Iris pigment epithelial cell (primary cell): Measurements from ENCODE around the gene CST11.

Source experiments
- DNase-seq: peaks from one replicate; pipeline ENCODE4 v3.0.0-alpha.2; 2011; ENCODE audit warnings: low read depth

CST11 gene

DNA sequence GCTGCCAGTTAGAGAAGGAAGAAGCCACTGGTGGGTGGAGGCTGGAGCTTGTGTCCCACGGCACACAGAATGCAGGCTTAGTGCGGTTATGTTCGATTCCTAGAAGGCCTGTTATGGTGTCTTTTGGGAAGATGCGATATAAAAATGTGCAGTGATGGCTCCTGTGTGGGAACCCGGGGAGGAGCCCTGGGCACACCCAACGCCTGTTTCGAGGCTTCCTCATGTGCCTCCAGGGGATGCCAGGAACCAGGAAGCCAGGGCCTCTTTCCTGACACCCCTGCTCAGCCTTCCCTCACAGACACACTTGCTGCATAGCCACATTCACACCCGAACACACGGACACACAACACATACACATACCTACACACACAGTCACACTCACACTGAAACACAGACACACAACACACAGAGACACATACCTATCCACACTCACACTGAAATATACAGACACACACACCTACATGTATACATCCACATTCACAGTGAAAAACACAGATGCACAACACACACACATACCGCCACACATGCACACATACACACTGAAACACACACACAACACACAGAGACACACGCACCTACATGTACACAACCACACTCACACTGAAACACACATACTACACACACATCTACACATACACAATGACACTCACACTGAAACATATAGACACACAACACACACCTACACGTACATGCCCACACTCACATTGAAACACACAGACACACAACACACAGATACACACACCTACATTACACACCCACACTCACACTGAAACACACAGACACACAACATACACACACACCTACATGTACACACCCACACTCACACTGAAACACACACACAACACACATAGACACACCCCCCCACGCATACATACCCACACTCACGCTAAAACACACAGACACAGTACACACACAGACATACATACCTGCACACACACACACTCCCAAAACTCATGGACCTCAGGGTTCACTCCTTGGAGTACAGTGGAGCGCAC, 1.2 kb upstream of the CST11 start:
- DNase-seq = no peak

DNA sequence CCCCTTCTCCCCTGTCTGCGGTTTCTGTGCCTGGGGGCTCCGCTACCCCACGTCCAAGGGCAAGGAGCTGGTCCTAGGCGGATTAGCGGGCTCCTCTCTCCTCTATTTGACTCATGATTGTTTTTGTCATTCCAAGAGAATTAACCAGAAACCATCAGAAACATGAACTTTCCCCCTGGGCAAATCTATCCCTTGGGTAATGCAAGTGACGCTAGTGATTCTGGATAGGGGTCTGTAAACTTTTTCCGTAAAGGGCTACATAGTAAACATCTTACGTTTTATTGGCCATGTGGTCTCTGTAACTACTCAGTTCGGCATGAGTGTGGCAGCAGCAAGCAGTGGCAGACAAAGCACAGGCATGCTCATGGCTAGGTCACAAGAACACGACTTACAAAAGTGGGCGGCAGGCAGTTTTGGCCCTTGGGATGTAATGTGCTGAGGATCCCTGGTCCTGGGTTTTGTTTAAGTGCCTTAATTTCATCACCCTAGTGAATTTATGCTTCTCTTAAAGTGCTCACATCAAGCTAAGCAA, 654 bp downstream of the CST11 start:
- DNase-seq = no peak

DNA sequence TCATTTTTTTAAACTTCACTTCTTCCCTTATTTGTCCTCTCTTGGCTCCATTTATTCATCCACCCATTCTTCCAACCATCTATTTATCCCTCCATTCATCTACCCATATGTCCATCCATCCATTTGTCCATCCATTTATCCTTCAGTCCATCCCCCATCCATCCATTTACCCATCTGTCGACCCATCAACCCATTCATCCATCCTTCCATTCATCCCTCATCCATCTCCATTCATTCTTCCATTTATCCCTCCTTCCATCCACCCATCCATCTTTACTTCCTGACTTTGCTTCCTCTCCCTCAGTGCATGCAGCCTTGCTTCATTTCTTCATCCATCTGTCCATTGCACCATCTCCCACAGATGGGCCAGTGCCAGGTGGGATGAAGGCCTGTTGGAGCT, 1.8 kb downstream of the CST11 start:
- no peak for DNase-seq

DNA sequence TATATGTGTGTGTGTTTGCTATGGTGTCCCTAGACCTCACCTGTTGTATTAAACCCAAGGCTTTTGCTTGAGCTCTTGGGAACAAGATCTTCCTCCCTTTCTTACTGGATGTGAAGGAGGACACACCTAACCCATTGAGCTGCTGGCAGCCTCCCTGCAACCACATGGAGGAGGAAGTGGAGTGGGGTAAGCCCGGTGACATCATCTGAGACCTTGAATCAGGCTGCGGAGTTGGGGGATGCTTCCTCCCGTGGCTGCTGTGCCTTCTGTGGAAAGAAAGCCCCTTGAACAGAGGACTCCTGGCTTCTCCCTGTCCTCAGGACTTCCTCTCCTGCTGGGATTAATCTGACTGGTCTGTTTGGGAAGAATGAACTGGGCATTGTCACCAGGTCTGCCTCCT, 3.3 kb downstream of the CST11 start:
- peak; percentile 37 for DNase-seq

DNA sequence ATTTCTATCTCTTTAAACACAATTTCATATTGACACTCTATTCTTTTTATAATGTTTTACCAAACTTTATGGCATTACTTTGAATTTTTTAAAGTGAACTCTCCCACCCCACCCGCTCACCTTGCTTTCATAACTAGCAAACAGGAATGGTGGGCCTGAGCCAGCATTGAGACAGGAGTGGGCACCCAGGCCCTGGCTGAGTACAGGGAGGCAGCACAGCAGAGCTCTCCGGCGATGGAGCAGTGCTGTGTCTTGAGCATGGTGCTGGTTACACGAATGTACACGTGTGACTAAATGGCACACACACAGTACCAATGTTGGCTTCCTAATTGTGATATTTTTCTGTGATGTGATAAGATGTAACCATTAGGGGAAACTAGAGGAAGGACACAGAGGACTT, 4.5 kb downstream of the CST11 start:
- DNase-seq = no peak

DNA sequence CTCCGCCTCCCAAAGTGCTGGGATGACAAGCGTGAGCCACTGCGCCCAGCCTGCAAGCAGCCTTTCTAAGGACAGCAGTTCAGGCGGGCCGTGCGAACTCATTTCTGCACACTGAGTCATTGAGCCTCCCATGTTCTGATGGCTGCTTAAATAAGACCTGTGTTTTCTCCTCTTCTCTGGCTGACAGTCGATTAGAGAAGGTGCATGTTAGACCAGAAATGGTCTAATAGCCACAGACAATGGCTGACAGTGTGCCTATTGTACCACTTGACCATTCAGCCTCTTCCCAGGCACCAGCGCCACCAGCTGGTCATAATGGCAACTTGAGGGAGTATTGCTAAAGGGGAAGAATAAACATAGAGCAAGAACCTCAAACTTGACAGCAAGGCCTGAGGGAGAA, 6.2 kb downstream of the CST11 start:
- DNase-seq = peak; percentile 49

DNA sequence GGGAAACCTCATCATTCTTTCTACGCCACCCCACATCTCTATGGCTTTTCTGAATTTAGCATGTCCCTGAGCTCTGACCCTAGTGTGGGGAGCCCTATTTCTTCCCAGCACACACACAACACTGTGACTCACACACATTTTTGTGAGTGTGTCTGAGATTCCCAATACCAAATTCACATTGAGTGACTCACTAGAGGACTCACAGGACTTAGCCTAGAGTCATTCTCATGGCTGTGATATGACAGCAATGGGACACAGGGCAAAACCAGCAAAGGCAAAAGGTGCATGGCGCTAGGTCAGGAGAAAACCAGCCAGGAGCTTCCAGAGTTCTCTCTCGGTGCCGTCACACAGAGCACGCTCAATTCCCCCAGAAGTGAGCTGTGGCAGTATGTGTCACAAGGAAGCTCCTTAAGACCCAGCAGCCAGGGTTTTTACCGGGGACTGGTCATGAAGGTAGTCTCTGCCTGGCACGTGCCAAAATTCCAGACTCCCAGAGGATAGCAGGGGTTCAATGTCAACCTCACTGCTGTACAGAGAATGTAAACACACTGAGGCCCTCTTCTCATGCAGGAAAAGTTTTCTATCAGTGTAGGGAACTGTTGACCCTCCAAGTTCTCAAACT, 7.0 kb downstream of the CST11 start:
- DNase-seq = peak; percentile 81

DNA sequence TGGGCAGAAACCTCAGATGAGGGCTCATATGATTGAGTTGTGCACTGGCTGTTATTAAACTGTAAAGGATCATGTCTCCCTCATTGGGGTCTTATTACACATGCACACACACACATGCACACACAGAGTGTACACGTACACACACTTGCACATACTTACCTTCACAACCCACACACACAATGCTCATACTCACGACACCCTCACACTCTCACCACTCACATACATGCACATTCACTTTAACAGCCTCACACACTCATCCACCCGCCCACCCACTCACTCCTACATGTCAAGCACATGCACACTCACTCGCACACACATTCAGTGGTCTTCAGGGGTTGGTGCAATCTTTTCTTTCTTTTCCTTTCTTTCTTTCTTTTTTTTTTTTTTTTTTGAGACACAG, 7.8 kb downstream of the CST11 start:
- no peak for DNase-seq

DNA sequence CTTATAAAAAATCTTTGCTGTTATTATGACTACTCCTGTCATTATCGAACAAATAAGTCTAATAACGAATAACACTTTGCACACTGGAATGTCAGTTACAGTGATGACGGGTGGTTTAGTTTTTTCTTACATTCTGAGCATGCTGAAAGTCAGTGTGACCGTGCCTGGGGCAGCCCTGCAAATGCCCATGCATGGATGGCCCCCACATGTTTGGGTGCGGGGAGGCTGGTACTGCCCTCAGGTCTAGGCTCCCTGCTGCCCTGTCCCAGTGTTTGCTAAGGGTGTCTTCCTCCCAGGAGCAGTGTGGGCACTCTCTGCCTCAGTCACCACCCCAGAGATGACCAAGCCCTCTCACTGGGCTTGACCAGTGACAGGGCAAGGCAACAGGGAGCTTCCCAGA, 10.2 kb downstream of the CST11 start:
- no peak for DNase-seq

DNA sequence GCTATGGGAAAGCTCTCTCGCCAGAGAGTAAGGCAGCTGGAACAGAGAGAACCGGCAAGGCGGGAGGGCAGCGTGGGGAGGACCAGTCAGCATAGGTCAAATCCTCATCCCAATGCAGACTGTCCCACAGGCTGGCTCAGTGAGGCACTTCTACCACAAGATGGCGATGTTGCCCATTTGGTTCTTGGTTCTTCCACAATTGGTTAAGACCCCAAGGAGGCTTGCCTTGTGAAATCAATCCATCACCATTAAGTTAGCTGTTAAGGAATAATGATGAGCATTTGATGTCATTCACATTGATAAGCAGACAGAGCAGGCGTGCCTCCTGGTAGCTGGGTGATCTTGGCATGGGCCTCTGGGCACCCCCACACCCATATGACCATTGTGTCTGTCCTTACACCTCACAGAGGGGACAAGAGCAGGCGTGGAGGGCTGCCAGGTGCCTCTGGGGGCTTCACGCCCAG, 10.8 kb downstream of the CST11 start:
- DNase-seq = peak; percentile 69

DNA sequence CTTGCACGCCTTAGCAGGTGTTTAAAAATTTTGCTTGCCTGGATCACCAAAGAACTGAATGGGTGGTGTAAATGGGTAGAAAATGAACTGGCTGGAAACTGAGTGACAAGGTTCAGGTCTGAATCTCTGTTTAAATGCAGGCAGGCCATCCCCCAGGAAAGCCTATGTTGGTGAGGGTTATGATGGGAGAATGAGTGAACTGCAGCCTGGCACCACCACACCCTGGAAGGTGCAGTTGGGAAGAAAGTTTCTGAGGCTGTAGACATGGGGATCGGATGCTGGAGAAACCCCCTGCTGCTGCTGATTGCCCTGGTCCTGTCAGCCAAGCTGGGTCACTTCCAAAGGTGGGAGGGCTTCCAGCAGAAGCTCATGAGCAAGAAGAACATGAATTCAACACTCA, 12.7 kb downstream of the CST11 start:
- no peak for DNase-seq

DNA sequence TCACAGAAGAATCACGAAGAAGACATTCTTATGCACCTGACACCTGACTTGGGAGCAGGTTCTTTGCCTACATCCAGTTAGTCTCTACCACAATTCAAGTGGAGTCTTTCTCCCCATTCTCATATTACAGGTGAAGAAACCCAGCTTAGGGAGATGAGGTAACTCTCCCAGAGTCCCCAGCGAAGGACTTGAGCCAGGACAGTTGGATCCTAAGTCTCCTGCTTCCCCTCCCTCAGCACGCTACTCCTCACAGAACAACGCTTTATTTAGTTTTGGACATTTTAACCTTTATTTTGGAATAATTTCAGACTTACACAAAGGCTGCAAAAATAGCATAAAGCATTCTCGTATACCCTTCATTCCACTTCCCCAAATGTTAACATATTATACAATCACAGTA, 14.0 kb downstream of the CST11 start:
- no peak for DNase-seq

DNA sequence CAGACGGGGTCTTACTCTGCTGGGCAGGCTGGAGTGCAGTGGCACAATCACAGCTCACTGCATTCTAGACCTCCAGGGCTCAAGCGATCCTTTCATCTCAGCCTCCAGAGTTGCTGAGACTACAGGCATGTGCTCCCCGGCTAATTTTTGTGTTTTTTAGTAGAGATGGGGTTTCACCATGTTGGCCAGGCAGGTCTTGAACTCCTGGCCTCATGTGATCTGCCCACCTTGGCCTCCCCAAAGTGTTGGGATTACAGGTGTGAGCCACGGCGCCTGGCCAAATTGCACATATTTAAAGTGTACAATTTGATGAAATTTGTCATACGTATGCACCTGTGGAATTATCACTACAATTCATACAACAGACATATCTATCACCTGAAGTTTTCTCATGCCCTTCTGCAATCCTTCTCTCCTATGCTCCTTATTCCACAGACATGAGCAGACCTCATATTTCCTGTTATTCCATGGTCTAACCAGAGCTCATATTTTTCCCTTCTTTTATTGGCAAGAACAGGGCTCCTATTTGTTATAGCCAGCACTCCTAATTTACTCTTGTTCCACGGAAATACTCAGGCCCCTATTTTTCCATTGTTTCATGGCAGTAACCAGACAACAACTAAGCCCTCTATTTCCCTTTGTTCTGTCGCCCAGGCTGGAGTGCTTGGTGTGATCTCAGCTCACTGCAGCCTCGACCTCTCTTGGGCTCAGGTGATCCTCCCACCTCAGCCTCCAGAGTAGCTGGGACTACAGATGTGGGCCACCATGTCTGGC, 15.4 kb downstream of the CST11 start:
- DNase-seq = no peak

DNA sequence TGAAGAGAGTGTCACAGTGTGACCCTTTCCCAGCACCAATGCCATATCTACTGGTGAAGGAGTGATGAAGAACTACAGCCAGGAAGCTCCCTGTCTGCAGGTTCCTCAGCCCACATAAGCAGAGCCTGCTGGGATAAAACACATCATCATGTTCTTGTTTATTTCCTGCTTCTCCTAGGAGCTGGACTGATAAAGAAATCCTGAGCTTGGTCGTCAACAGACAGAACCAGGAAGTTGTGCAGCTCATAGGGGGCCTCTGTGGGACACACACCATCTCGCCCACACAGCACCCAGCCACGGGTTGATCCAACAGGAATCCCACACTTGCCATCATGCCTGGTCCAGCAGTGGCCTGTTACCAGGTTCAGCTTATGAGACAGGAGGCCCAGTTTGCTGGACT, 16.0 kb downstream of the CST11 start:
- peak; percentile 15 for DNase-seq

DNA sequence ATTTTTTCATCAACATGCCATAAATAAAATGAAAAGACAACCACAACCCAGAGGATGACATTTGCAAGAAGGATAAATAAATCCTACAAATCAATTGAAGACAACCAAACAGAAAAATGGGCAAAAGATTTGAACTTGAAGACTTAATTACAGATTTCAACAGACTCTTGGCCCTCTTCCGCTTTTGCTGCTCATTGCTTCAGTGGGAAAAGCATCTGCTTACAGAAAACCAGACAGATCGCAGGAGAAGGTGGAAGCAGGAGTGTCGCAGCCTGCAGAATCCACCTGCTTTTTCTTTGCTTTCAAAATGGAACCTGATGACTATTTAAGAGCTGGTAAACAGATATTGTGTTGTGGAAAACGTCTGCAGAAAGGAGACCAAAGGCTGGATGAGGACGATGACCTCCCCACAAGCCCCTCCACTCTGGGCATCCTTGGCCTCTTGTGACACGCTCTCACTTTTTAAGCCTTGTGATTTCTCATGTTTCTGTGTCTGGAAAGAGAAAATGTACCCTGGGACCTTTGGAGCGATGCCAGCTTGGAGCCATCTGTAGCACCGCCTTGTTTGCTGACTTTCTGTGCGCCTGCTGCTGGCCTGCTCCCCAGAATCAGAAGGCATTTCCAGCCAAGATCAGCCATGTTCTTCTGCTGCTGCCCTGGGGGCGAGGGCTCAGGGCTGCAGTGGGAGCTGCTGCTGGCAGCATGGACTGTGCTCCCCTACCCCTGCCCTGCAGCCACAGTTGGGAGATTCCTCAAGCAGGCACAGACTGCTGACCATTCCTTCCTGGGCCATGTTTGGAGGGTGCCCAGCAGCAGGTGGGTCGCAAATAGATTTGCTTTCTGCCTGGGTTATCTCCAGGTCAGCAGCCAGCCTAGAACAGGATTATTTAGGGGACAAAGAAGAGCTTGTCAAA, 16.8 kb downstream of the CST11 start:
- DNase-seq = no peak

DNA sequence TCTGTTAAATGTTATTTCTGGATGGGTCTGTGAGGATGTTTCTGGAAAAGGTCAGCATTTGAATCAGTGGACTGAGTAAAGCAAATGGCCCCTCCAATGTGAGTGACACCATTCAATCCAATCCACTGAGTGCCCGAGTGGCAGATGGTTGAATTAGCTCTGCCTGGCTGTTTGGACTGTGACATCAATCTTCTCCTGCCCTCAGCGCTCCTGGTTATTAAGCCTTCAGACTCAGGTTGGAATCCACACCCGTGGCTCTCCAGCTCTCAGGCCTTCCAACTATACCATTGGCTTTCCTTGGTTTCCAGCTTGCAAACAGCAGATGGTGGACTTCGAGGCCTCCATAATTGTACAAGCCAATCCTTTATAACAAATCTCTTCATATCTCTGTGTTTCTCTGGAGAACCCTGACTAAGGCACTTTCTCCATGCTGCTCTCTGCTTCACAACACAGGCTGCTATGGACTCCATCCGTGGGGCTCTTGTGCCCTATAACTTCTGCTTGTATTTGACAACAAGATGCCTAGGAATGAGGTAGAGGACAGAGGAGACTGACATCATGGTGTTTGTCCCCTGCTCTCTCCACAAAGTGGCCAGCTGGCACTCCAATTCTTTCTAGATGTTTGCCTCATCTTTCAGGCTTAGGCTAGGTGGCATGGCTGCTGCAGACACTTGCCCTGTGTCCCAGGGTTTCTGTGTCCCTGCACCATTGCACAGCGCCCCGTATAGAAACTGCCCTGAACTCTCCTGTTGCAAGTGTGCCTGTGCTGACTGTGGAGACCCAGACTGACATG, 18.0 kb downstream of the CST11 start:
- DNase-seq = no peak

DNA sequence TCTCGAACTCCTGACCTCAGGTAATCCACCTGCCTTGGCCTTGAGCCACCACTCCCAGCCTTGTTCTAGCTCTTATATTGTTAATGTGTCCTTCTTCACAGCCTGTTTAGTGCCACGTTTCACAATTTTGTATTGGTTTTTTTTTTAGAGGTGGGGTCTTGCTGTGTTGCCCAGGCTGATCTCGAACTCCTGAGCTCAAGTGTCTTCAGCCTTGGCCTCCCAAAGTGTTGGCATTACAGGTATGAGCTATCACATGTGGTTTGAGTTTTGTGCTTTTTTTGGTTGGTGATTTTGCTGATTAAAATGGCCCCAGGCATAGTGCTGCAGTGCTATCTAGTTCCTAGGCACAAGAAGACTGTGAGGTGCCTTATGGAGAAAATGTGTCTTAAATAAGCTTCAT, 19.0 kb downstream of the CST11 start:
- DNase-seq = no peak

DNA sequence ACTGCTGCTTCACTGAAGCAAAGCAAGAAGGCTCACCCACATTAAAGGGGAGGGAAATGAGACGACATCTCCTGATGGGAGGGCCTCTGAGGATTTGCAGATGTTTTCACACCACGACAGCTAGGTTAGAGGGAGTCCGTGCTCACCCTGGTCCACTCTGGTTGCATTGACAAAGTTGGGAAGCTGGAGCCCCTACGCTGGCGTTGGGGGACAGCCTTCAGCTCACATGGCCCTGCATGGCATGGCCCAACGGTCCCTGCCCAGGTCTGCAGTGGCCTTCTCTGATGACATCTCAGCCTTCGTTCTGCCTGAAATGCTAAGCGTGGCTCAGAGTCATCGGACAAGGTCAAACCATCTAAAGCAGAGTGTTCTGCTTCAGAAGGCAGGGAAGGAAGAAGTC, 27.5 kb downstream of the CST11 start:
- DNase-seq = no peak

DNA sequence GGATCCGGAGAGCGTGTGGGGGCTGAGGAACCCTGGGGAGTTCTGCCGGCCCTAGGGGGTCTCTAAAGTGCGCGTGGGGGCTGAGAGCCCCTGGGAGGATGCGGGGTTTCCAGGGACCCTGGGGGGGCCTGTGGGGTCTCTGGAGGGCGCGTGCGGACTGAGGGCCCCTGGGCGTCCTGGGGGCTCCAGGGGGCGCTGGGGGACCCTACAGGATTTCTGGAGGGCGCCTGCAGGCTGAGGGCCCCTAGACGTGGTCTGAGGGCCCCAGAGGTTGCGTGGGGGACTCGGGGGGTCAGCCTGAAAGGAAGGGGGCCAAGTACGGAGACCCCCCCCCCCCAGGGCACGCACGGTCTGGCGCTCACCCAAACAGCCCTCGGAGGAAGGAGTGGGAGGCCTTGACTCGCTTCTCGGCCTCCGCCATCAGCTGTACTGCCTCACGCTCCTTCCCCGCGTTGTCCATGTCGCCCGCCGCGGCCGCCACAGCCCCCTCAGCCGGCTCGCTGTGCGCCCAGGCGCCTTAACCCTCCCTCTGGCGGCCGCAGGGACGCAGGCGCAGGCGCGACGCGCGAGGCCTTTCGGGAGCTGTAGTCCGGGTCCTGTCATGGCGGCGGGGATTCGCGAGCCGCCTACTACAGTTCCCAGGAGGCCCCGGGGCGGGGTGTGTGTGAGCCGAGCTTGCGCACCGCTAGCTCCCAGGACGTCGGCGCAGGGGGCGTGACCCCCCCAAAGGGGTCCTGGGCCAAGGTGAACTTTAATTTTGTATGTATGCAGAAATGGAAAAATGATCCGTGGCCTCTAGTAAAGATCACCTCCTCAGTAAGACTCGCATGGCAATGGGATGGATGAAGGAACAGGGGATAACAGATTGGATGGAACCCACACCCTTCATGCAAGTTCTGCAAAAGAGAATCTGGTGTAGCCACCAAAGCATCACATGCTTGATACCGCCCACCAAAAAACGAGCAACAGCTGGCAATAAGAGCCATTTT, 31.4 kb downstream of the CST11 start, which contains the start of gene NAPB:
Gene NAPB (minus strand): TSS at position 546 of the 989 bp plus-strand sequence. CDS start 86 bp downstream, at position 460.
- DNase-seq = peak; percentile 94
